Measurements from ENCODE around the gene PLCD1.

- TF ChIP-seq CTCF (IDR thresholded peaks at IDR 0.05) (no peak), POLR2A (IDR thresholded peaks at IDR 0.05) (no peak)
These were observed 37.6 kb downstream of the PLCD1 start for GRCh38 chr3:37991823-37992222.

All from body of pancreas (tissue), 4 donors.